ENCODE results near the gene MTOR. TPM values are rescaled to one million over a fixed set of nuclear protein-coding genes. Genes with fewer than 3 reads are reported as not detected.
"Not testable (repeated sequence)": the region's sequence is repeated elsewhere in the genome, so short reads cannot be mapped to it uniquely, and the experiment has no call there.

The MTOR gene
- total and polyA plus RNA-seq, 4 donors = 15.1 to 36.6 (median 26.9) TPM

- ATAC-seq (ENCODE audit: insufficient read depth, low FRiP score) (no peak), DNase-seq (no peak)
- Histone ChIP-seq H3K9ac (ENCODE audit: insufficient read depth in 1 of 2, low read length in 2 of 2) (no peak overlapping the region), H3K4me1 (ENCODE audit: control insufficient read depth in 5 of 5, insufficient read depth in 5 of 5, low read length in 5 of 5) (peaks cover 0 to 16% (median 5%) of the 10 kb centered on the region in 5 donors), H3K27ac (ENCODE audit: low read depth in 1 of 2, low read length in 1 of 2) (no peak overlapping the region), H3K36me3 (ENCODE audit: control insufficient read depth in 4 of 4, insufficient read depth in 4 of 4, low read length in 4 of 4) (peaks cover 3 to 10% (median 4%) of the 10 kb centered on the region in 4 donors), H3K4me3 (no peak overlapping the region), H3K9me3 (ENCODE audit: control insufficient read depth in 4 of 4, insufficient read depth in 3 of 4, low read length in 3 of 4) (no peaks in the 10 kb centered on the region), H3K27me3 (ENCODE audit: control insufficient read depth in 3 of 3, insufficient read depth in 3 of 3, low read length in 2 of 3) (no peaks in the 10 kb centered on the region)
- TF ChIP-seq CTCF (IDR thresholded peaks at IDR 0.05; ENCODE audit: control extremely low read depth, extremely low read depth) = no peak
These were observed 82.0 kb downstream of the MTOR start for GRCh38 chr1:11180342-11180744.

DNA sequence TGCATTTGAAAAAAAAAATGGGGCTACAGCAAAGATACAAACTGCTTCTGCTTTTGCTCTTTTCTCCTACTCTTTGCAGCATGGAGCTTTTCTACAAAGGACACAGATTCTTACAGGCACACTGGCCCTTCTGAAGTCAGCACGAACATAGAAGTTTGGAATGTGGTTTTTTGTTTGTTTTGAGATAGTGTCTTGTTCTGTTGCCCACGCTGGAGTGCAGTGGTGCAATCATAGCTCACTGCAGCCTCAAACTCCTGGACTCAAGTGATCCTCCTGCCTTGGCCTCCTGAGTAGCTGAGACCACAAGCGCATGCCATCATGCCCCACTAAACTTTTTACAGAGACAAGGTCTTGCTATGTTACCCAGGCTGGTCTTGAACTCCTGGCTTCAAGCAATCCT, 82.6 kb downstream of the MTOR start:
- H3K4me3 ChIP-seq; H3K27me3 ChIP-seq (ENCODE audit: control insufficient read depth in 3 of 3, insufficient read depth in 3 of 3, low read length in 2 of 3); H3K27ac ChIP-seq (ENCODE audit: low read depth in 1 of 2, low read length in 1 of 2); H3K9me3 ChIP-seq (ENCODE audit: control insufficient read depth in 4 of 4, insufficient read depth in 3 of 4, low read length in 3 of 4); H3K9ac ChIP-seq (ENCODE audit: insufficient read depth in 1 of 2, low read length in 2 of 2); DNase-seq; H3K36me3 ChIP-seq (ENCODE audit: control insufficient read depth in 4 of 4, insufficient read depth in 4 of 4, low read length in 4 of 4); ATAC-seq (ENCODE audit: insufficient read depth, low FRiP score): not testable (repeated sequence)
- WGBS, 2 donors = 67 to 68% methylated on average over 3 of the region's 3 CpGs
- H3K4me1 ChIP-seq (ENCODE audit: control insufficient read depth in 5 of 5, insufficient read depth in 5 of 5, low read length in 5 of 5) = peaks cover 0 to 16% (median 5%) of the 10 kb centered on the region in 5 donors

DNA sequence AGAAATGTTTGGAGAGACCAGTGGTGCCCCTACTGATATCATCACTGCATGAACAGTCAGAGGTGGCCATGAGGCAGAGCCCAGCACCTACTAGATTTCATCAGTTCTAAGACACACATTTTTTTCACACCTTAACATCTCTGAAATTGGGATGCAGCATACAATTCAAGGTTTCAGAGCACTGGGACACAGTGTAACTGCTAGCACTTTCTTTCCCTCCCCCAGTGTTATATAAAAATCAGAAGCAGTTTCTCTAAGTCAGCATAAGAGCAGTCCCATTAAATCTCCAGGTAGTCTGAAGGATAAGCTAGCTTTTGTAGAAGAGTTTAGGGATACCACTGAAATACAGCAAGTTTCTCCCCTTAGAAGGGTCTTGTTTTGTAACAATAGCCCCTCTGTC, 83.2 kb downstream of the MTOR start:
- Histone ChIP-seq H3K36me3 (ENCODE audit: control insufficient read depth in 4 of 4, insufficient read depth in 4 of 4, low read length in 4 of 4) (peaks cover 0 to 10% (median 4%) of the 10 kb centered on the region in 4 donors), H3K4me1 (ENCODE audit: control insufficient read depth in 5 of 5, insufficient read depth in 5 of 5, low read length in 5 of 5) (peaks cover 0 to 16% (median 5%) of the 10 kb centered on the region in 5 donors), H3K27me3 (ENCODE audit: control insufficient read depth in 3 of 3, insufficient read depth in 3 of 3, low read length in 2 of 3) (no peaks in the 10 kb centered on the region), H3K9me3 (ENCODE audit: control insufficient read depth in 4 of 4, insufficient read depth in 3 of 4, low read length in 3 of 4) (no peaks in the 10 kb centered on the region), H3K9ac (ENCODE audit: insufficient read depth in 1 of 2, low read length in 2 of 2) (no peak overlapping the region), H3K27ac (ENCODE audit: low read depth in 1 of 2, low read length in 1 of 2) (no peak overlapping the region), H3K4me3 (no peak overlapping the region)
- ATAC-seq (ENCODE audit: insufficient read depth, low FRiP score) (no peak), DNase-seq (no peak)
- TF ChIP-seq CTCF (IDR thresholded peaks at IDR 0.05; ENCODE audit: control extremely low read depth, extremely low read depth) = no peak

DNA sequence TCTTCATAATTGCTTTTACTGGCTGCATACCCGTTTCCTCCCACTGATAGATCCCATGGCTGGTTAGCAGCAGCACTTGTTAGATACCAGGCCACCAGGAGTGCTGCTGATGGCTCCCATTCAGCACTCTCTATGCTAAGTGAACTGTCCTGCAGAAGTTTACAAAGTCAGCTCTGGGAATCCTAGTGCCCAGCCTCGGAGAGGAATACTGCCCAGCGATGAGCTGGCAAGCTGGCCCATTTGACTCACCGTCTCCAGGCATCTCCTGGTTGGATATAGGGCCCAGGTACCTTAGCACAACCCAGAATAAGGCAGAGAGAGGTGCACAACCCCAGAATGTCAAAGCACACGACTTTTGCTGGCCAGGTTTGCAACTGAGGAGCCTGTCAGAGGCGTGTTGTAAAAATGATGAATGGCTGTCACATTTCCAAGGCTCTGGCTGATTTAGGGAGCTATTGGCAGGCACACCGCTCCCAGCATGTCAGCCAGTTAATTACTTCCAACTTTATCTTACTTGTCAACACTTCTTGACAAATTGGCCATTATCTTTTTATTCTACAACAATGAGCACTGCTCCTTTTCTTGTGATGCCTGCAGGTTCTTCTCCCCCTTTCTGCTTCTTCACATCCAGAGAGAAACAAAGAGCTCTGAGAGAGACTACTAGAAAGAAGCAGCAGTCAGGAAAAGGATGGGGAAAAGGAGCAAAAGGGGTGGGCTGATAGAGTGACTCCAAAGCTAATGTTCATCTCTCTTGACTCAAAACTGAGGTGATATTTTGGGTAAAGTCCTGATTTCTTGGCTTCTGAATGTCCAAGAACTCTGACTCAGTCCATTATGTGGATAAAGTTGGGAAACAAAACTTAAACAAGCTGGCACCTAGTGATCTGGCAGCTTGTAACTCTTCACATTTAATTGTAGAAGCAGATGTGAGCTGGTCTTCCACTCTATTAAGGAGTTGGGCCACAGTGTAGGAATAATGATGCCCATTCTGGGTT, 84.0 kb downstream of the MTOR start:
- TF ChIP-seq CTCF (IDR thresholded peaks at IDR 0.05; ENCODE audit: control extremely low read depth, extremely low read depth) = no peak

More for the DNA sequence above, 84.0 kb downstream of the MTOR start:
- Histone ChIP-seq H3K9ac (ENCODE audit: insufficient read depth in 1 of 2, low read length in 2 of 2) (no peak overlapping the region), H3K4me3 (no peak overlapping the region), H3K9me3 (ENCODE audit: control insufficient read depth in 4 of 4, insufficient read depth in 3 of 4, low read length in 3 of 4) (no peaks in the 10 kb centered on the region), H3K27me3 (ENCODE audit: control insufficient read depth in 3 of 3, insufficient read depth in 3 of 3, low read length in 2 of 3) (no peaks in the 10 kb centered on the region), H3K27ac (ENCODE audit: low read depth in 1 of 2, low read length in 1 of 2) (no peak overlapping the region), H3K4me1 (ENCODE audit: control insufficient read depth in 5 of 5, insufficient read depth in 5 of 5, low read length in 5 of 5) (peaks cover 0 to 16% (median 5%) of the 10 kb centered on the region in 5 donors), H3K36me3 (ENCODE audit: control insufficient read depth in 4 of 4, insufficient read depth in 4 of 4, low read length in 4 of 4) (peaks cover 0 to 10% (median 4%) of the 10 kb centered on the region in 4 donors)
- DNase-seq = no peak
- no peak for ATAC-seq (ENCODE audit: insufficient read depth, low FRiP score)
- 78% methylated on average over 7 of the region's 7 CpGs for WGBS, 2 donors

Measured in lung (tissue), 12 donors.